Liver (tissue), 9 donors: ENCODE data around the gene MISP. TPM values are rescaled to one million over a fixed set of nuclear protein-coding genes. Genes with fewer than 3 reads are reported as not detected.

ENCODE experiments used
- DNase-seq: peaks from one replicate; pipeline ENCODE4 v3.0.0-alpha.2; 2017; ENCODE audit warnings: low spot score
- H3K27ac ChIP-seq, 2 donors: one replicate each; pipeline ENCODE4 v1.7.0; 2013; ENCODE audit warnings: inconsistent platforms in 2 of 2, low read length in 2 of 2, control low read depth in 1 of 2, low read depth in 1 of 2, mild to moderate bottlenecking in 1 of 2
- H3K27me3 ChIP-seq, 4 donors: one replicate each; pipeline versions ENCODE4 v1.6.1 to v1.7.0; 2013; ENCODE audit warnings: low read length in 3 of 4, inconsistent platforms in 1 of 4, mild to moderate bottlenecking in 1 of 4, moderate library complexity in 1 of 4; ENCODE audit not compliant: control insufficient read depth in 4 of 4, insufficient read depth in 4 of 4
- H3K36me3 ChIP-seq, 4 donors: one replicate each; pipeline versions ENCODE4 v1.6.1 to v1.7.0; 2013; ENCODE audit warnings: low read length in 3 of 4, mild to moderate bottlenecking in 3 of 4, low read depth in 1 of 4, moderate library complexity in 1 of 4; ENCODE audit not compliant: control insufficient read depth in 4 of 4, insufficient read depth in 3 of 4
- H3K4me1 ChIP-seq, 4 donors: one replicate each; pipeline versions ENCODE4 v1.6.1 to v1.7.0; 2013; ENCODE audit warnings: low read length in 3 of 4, mild to moderate bottlenecking in 3 of 4, moderate library complexity in 1 of 4; ENCODE audit not compliant: control insufficient read depth in 4 of 4, insufficient read depth in 4 of 4
- H3K4me3 ChIP-seq, 3 donors: one replicate each; pipeline versions ENCODE4 v1.6.1 to v1.7.0; 2013; ENCODE audit warnings: low read length in 3 of 3, control low read depth in 1 of 3, low read depth in 1 of 3, mild to moderate bottlenecking in 1 of 3
- H3K9ac ChIP-seq, 2 donors: one replicate each; pipeline ENCODE4 v1.7.0; 2013; ENCODE audit warnings: low read length in 2 of 2, mild to moderate bottlenecking in 2 of 2, moderate library complexity in 2 of 2, control low read depth in 1 of 2, low read depth in 1 of 2
- H3K9me3 ChIP-seq, 4 donors: one replicate each; pipeline versions ENCODE4 v1.6.1 to v1.7.0; 2013; ENCODE audit warnings: low read length in 3 of 4; ENCODE audit not compliant: control insufficient read depth in 4 of 4
- ATF3 ChIP-seq: IDR thresholded peaks from 2 replicates; pipeline ENCODE4 v1.6.1; 2016; ENCODE audit warnings: antibody characterized with exemption
- CTCF ChIP-seq: fragments of 150-350 bp; IDR thresholded peaks from 2 replicates; pipeline ENCODE4 v1.5.1; 2017; ENCODE audit warnings: improper control_type of control experiment, low read depth, low read length; ENCODE audit not compliant: missing input control
- EGR1 ChIP-seq, 2 donors: IDR thresholded peaks; 2 replicates each; pipeline ENCODE4 v1.6.1; 2016 to 2018; ENCODE audit warnings: antibody characterized with exemption in 2 of 2, low read depth in 2 of 2
- FOXA1 ChIP-seq: IDR thresholded peaks from 2 replicates; pipeline ENCODE4 v1.6.1; 2016; ENCODE audit warnings: antibody characterized with exemption
- GABPA ChIP-seq, 2 donors: IDR thresholded peaks in 1 of 2; conservative IDR thresholded peaks in 1 of 2; 2 replicates each; pipeline ENCODE4 v1.6.1; 2016; ENCODE audit warnings: antibody characterized with exemption in 2 of 2, mild to moderate bottlenecking in 1 of 2, moderate library complexity in 1 of 2
- HNF4A ChIP-seq, 2 donors: conservative IDR thresholded peaks; 2 replicates each; pipeline ENCODE4 v1.6.1; 2016; ENCODE audit warnings: antibody characterized with exemption in 2 of 2, mild to moderate bottlenecking in 2 of 2
- MAX ChIP-seq: IDR thresholded peaks from 2 replicates; pipeline ENCODE4 v1.6.1; 2016; ENCODE audit warnings: antibody characterized with exemption
- NR2F2 ChIP-seq: IDR thresholded peaks from 2 replicates; pipeline ENCODE4 v1.6.1; 2016; ENCODE audit warnings: antibody characterized with exemption
- RAD21 ChIP-seq, 2 donors: IDR thresholded peaks; 2 replicates each; pipeline ENCODE4 v1.6.1; 2016; ENCODE audit warnings: antibody characterized with exemption in 2 of 2, mild to moderate bottlenecking in 2 of 2
- REST ChIP-seq: IDR thresholded peaks from 2 replicates; pipeline ENCODE4 v1.6.1; 2016; ENCODE audit warnings: antibody characterized with exemption, mild to moderate bottlenecking
- RXRA ChIP-seq, 2 donors: IDR thresholded peaks; 2 replicates each; pipeline ENCODE4 v1.6.1; 2017 to 2018; ENCODE audit warnings: antibody characterized with exemption in 2 of 2, mild to moderate bottlenecking in 1 of 2
- SP1 ChIP-seq: IDR thresholded peaks from 2 replicates; pipeline ENCODE4 v1.6.1; 2018; ENCODE audit warnings: antibody characterized with exemption, mild to moderate bottlenecking
- TAF1 ChIP-seq: conservative IDR thresholded peaks from 2 replicates; pipeline ENCODE4 v1.6.1; 2016; ENCODE audit warnings: antibody characterized with exemption, mild to moderate bottlenecking
- YY1 ChIP-seq: IDR thresholded peaks from 2 replicates; pipeline ENCODE4 v1.6.1; 2016; ENCODE audit warnings: antibody characterized with exemption, mild to moderate bottlenecking
- WGBS: extraction: QIAGEN DNeasy Blood & Tissue Kit; methylation state at CpG from one replicate; pipeline ENCODE4 v1.1.7; 2013; 5-methylcytosine and 5-hydroxymethylcytosine counted together
- polyA plus RNA-seq, 2 donors: library from polyadenylated mRNA; stranded (reverse) in 1 of 2; unstranded in 1 of 2; fragments of 200-250 nt in 1 of 2; fragments of >200 nt in 1 of 2; fragmentation: Nextera tagmentation in 1 of 2; extraction: Ambion mirVana in 1 of 2; gene quantifications; one replicate each; pipeline versions ENCODE4 v1.2.1 to v1.2.3, GENCODE V29; 2013 to 2015
- total RNA-seq, 2 donors: library from RNA; depleted of rRNA; stranded (reverse); fragments of >200 nt; gene quantifications; one replicate each; pipeline ENCODE4 v1.2.3, GENCODE V29; 2014
- donor health status: healthy.
- donor health status: healthy.
- donor health status: healthy.
- donor health status: healthy.
- donor health status: healthy.

MISP gene
- total and polyA plus RNA-seq, 4 donors: 0.05 to 0.08 TPM; not detected in 2

GRCh38 chr19:703651-704446 lies 47.1 kb upstream of the MISP start:
- H3K27ac ChIP-seq: no peak overlapping the region
- WGBS: 11% methylated on average over 50 of the region's 50 CpGs
- no peaks in the 10 kb centered on the region for H3K27me3 ChIP-seq
- H3K4me3 ChIP-seq: peak overlapping the region in 1 of 3 donors; percentile 29
- no peaks in the 10 kb centered on the region for H3K36me3 ChIP-seq
- no peak overlapping the region for H3K9ac ChIP-seq
- no peak for TF ChIP-seq HNF4A (conservative IDR thresholded peaks at IDR 0.05)
- TF ChIP-seq RXRA (IDR thresholded peaks at IDR 0.05): no peak
- no peak for TF ChIP-seq RAD21 (IDR thresholded peaks at IDR 0.05)
- no peak for TF ChIP-seq EGR1 (IDR thresholded peaks at IDR 0.05; ENCODE audit: low read depth in 2 of 2)
- TF ChIP-seq TAF1: no peak
- peak; percentile 44 for TF ChIP-seq SP1
- no peak for TF ChIP-seq YY1
- TF ChIP-seq NR2F2: peak; percentile 46
- no peaks in the 10 kb centered on the region for H3K9me3 ChIP-seq
- DNase-seq: peak; percentile 87
- H3K4me1 ChIP-seq: peaks cover 0 to 4% (median 2%) of the 10 kb centered on the region in 4 donors

- H3K9ac ChIP-seq: no peak overlapping the region
- no peak overlapping the region for H3K4me3 ChIP-seq
- H3K9me3 ChIP-seq: no peaks in the 10 kb centered on the region
- no peak for TF ChIP-seq HNF4A (conservative IDR thresholded peaks at IDR 0.05)
- TF ChIP-seq ATF3: no peak
- no peak overlapping the region for H3K27ac ChIP-seq
- DNase-seq: no peak
- peaks cover 0 to 2% (median 0%) of the 10 kb centered on the region in 4 donors for H3K27me3 ChIP-seq
- H3K4me1 ChIP-seq: peaks cover 0 to 4% (median 4%) of the 10 kb centered on the region in 4 donors
- 22% methylated on average over 14 of the region's 14 CpGs for WGBS
- no peaks in the 10 kb centered on the region for H3K36me3 ChIP-seq
These were observed 46.5 kb upstream of the MISP start for GRCh38 chr19:704447-704741.

- Histone ChIP-seq H3K27me3 (peaks cover 0 to 4% (median 0%) of the 10 kb centered on the region in 4 donors), H3K36me3 (peaks cover 0 to 1% (median 0%) of the 10 kb centered on the region in 4 donors), H3K4me3 (peak within 1 kb of the TSS in 2 of 3 donors; percentile 23 to 57), H3K4me1 (peaks cover 0 to 5% (median 4%) of the 10 kb centered on the region in 4 donors), H3K9ac (no peak within 1 kb of the TSS), H3K9me3 (no peaks in the 10 kb centered on the region), H3K27ac (peak within 1 kb of the TSS; percentile 33 to 50)
- DNase-seq: no peak
- 9% methylated on average over 91 of the region's 93 CpGs for WGBS
- no peak for TF ChIP-seq MAX
- no peak for TF ChIP-seq REST
- no peak for TF ChIP-seq CTCF
- TF ChIP-seq SP1: no peak
- no peak for TF ChIP-seq GABPA (IDR thresholded peaks at IDR 0.05 in 1 of 2, conservative IDR thresholded peaks at IDR 0.05 in 1 of 2)
- no peak for TF ChIP-seq FOXA1
- no peak for TF ChIP-seq EGR1 (IDR thresholded peaks at IDR 0.05; ENCODE audit: low read depth in 2 of 2)
- no peak for TF ChIP-seq RAD21 (IDR thresholded peaks at IDR 0.05)
These were observed 42.5 kb upstream of the MISP start, which contains the start of gene PALM for GRCh38 chr19:708154-709143. Gene PALM (plus strand): TSS chr19:708935. CDS start chr19:709147, 212 bp downstream.
